Gastroesophageal sphincter (tissue), 3 donors: ENCODE data around the gene WDR81.

Experiments used
- CTCF ChIP-seq, 4 experiments: fragments of 200-600 bp in 2 of 4; fragments of 450-650 bp in 2 of 4; sonication (generic) in 1 of 4; IDR thresholded peaks; one replicate each; pipeline ENCODE4 v1.5.1; 2017 to 2019; ENCODE audit warnings: antibody characterized with exemption in 4 of 4, mild to moderate bottlenecking in 2 of 4, moderate library complexity in 2 of 4
- EP300 ChIP-seq: sonication (generic); formaldehyde crosslinking; IDR thresholded peaks from one replicate; pipeline ENCODE4 v1.6.1; 2017; ENCODE audit warnings: antibody characterized with exemption, mild to moderate bottlenecking
- POLR2A ChIP-seq, 2 donors: fragments of 450-650 bp; IDR thresholded peaks; one replicate each; pipeline ENCODE4 v1.6.1; 2017; ENCODE audit warnings: antibody characterized with exemption in 2 of 2, mild to moderate bottlenecking in 2 of 2, moderate library complexity in 1 of 2

- TF ChIP-seq CTCF (IDR thresholded peaks at IDR 0.05) = no peak
- TF ChIP-seq EP300 = no peak
- TF ChIP-seq POLR2A (IDR thresholded peaks at IDR 0.05) = no peak
These were observed 26.1 kb downstream of the WDR81 start for GRCh38 chr17:1750628-1751027.
